Measurements from ENCODE around the gene TRIM47. TPM values are rescaled to one million over a fixed set of nuclear protein-coding genes. Genes with fewer than 3 reads are reported as not detected.

The TRIM47 gene
- total RNA-seq, 1 experiment from 2014 or later, result 125 TPM

- no peaks in the 10 kb centered on the region for H3K36me3 ChIP-seq (ENCODE audit: control insufficient read depth, insufficient read depth, low read length)
- H3K4me1 ChIP-seq (ENCODE audit: control insufficient read depth, insufficient read depth, low read length), result no peaks in the 10 kb centered on the region
- DNase-seq (ENCODE audit: low read depth, low spot score) (no peak), ATAC-seq (no peak)
- H3K9me3 ChIP-seq (ENCODE audit: control insufficient read depth, insufficient read depth, low read depth, low read length), result no peaks in the 10 kb centered on the region
- no peaks in the 10 kb centered on the region for H3K27me3 ChIP-seq (ENCODE audit: control insufficient read depth, insufficient read depth, low read length)
- no peak overlapping the region for H3K27ac ChIP-seq (ENCODE audit: low read length)
- no peak for TF ChIP-seq REST (IDR thresholded peaks at IDR 0.05; ENCODE audit: insufficient read depth in 1 of 2, low read depth in 2 of 2, low read length in 1 of 2)
- no peak for TF ChIP-seq POLR2AphosphoS5 (IDR thresholded peaks at IDR 0.05; ENCODE audit: low read depth, low read length)
- TF ChIP-seq CTCF (IDR thresholded peaks at IDR 0.05), result no peak
- no peak for TF ChIP-seq SIN3A (IDR thresholded peaks at IDR 0.05; ENCODE audit: borderline replicate concordance, insufficient read depth, low read depth, low read length)
- no peak for TF ChIP-seq TCF7L2 (IDR thresholded peaks at IDR 0.05; ENCODE audit: low read depth, low read length)
- ChIA-PET POLR2A (interaction anchor here (0.6 kb wide), 1 partner anchor 20 kb away, joined by 5 read pairs; no protein-coding TSS in a partner anchor), CTCF (no interaction called here)
- H3K4me3 ChIP-seq (ENCODE audit: low read depth in 2 of 2, low read length in 2 of 2), result no peak overlapping the region
- in situ Hi-C loops (cut with HindIII; ENCODE audit: low pct_unique_long_range_greater_than_20kb, low sequenced_read_pairs) (loop anchor here (25.0 kb wide), 1 partner anchor 137 kb away; the partner anchor contains the start of genes GALR2 and SRP68), intact Hi-C loops (cut with micrococcal nuclease; ENCODE audit: unreplicated experiment) (no loop called here)
- no TSS peak for BruUV-seq (replicated peaks)
These were observed 46.7 kb upstream of the TRIM47 start for GRCh38 chr17:75925103-75925502.

GRCh38 chr17:75922963-75923874 is 44.8 kb upstream of the TRIM47 start:
- ATAC-seq, result no peak
- TF ChIP-seq TCF7L2 (IDR thresholded peaks at IDR 0.05; ENCODE audit: low read depth, low read length), result no peak
- TF ChIP-seq SIN3A (IDR thresholded peaks at IDR 0.05; ENCODE audit: borderline replicate concordance, insufficient read depth, low read depth, low read length), result no peak
- no peak for TF ChIP-seq POLR2AphosphoS5 (IDR thresholded peaks at IDR 0.05; ENCODE audit: low read depth, low read length)
- TF ChIP-seq CTCF (IDR thresholded peaks at IDR 0.05), result no peak
- TF ChIP-seq REST (IDR thresholded peaks at IDR 0.05; ENCODE audit: insufficient read depth in 1 of 2, low read depth in 2 of 2, low read length in 1 of 2), result no peak
- Histone ChIP-seq H3K4me3 (ENCODE audit: low read depth in 2 of 2, low read length in 2 of 2) (no peak overlapping the region), H3K27ac (ENCODE audit: low read length) (no peak overlapping the region), H3K4me1 (ENCODE audit: control insufficient read depth, insufficient read depth, low read length) (no peaks in the 10 kb centered on the region), H3K36me3 (ENCODE audit: control insufficient read depth, insufficient read depth, low read length) (no peaks in the 10 kb centered on the region), H3K27me3 (ENCODE audit: control insufficient read depth, insufficient read depth, low read length) (no peaks in the 10 kb centered on the region), H3K9me3 (ENCODE audit: control insufficient read depth, insufficient read depth, low read depth, low read length) (no peaks in the 10 kb centered on the region)
- no peak for DNase-seq (ENCODE audit: low read depth, low spot score)
- in situ Hi-C loops (cut with HindIII; ENCODE audit: low pct_unique_long_range_greater_than_20kb, low sequenced_read_pairs), result no loop called here
- ChIA-PET POLR2A (no interaction called here), CTCF (interaction anchor here (0.6 kb wide), 1 partner anchor 198 kb away, joined by 4 read pairs; no protein-coding TSS in a partner anchor)
- no TSS peak for BruUV-seq (replicated peaks)
- intact Hi-C loops (cut with micrococcal nuclease; ENCODE audit: unreplicated experiment), result no loop called here
